Embryonic facial prominence (tissue), 1 donor: Measurements from ENCODE around the gene C6orf118.
A peak's percentile ranks its signal among the peaks of the same experiment; 100 is the strongest.

Source experiments
- DNase-seq: peaks from one replicate; pipeline ENCODE4 v3.0.0-alpha.2; 2016; ENCODE audit errors: extremely low spot score

Gene C6orf118

DNA sequence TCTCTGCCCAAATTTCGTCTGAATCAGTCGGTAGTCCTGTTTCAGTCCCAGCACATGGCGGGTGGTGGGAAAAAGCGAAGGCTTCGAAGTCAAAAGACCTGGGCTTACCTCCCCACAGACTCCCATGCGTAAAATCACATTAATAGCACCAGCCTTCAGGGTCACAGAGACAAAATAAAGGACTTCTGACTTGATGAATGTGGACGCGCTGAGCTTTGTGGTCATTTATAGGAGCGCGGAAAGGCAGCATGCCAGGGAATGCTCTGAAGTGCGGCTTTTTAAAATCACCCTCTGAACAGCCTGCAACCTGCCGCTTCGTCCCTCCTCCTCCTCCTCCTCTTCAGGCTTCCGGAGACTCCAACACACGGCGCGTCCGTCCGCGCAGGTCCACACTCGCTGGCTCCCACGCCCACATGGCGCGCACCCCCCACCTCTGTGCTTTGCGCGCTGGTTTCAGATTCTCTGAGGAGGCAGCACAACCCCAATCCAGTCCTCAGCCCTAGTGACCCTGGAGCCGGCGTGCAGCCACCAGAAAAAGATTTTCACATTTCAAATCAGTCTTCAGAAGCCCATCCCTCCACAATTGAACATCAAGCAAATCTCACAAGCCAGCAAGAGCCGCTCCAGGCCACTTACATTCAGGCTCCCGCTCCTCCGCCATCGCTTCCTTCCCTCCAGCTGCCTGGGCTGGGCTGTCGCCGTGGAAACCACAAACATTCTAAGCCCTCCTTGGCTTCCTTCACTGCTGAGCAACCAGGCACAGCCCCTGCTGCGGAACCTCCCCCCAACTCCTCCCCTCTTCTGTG is at the start of gene C6orf118:
C6orf118 (minus strand) TSS at position 680 of the 806 bp plus-strand sequence; CDS start at position 661, 19 bp downstream.
- peak; percentile 88 for DNase-seq

DNA sequence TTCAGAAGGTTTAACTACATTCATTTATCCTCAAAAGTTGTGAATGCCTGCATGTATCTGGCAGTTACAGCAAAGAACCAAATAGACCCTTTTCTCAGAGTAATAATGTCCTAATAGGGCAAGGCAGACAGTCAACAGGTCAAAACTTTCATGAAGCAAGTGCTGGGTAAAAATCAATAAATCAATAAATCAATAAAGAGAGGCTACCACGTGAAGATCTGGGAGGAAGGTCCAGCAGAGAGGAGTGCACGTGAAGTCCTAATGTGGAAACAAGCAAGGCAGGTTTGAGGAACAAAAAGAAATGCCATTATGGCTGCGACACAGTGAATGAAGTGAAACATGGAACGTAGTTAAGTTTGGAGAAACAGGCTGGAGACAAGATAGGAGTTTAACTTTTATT is 36.3 kb upstream of the C6orf118 start:
- no peak for DNase-seq

DNA sequence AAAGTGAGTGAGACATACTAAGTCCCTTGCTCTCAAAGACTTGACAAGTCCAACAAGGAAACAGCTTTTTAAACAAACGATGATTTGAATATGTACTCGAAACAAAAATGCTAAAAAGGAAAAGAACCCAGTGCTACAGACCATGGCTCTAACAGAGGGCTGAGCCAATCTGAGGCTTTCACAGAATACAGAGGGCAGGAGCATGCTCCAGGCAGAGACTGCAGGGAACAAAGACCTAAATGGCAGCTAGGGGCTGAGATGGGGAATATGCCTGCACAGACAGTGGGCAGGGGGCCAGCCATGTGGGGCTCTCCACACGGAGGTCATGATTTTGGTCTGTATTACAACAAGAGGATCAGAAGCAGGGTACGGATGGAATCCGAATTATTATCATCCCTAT is 31.1 kb upstream of the C6orf118 start:
- DNase-seq, result no peak

- DNase-seq, result no peak
These were observed 16.2 kb upstream of the C6orf118 start for GRCh38 chr6:165325609-165326008.

DNA sequence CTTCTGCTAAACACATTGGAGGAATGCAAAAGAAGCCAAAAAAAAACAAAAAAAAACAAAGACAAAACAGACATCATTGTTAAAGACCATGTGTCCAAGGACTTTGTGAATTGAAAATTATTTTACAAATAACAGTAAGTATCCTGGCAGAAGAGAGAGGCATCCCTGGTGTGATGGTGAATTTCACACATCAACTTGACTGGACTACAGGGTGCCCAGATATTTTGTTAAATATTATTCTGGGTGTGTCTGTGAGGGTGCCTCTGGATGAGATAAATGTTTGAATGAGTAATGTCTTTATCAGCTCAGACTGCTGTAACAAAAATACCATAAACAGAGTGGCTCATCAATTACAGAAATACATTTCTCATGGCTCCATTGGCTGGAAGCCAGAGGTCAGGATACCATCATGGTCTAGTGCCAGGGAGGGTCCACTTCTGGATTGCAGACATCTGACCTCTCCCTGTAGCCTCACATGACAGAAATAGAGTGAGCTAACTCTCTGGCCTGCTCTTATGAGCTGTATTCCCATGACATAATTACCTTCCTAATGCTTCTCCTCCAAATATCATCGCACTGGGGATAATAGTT is 12.2 kb upstream of the C6orf118 start:
- no peak for DNase-seq

DNA sequence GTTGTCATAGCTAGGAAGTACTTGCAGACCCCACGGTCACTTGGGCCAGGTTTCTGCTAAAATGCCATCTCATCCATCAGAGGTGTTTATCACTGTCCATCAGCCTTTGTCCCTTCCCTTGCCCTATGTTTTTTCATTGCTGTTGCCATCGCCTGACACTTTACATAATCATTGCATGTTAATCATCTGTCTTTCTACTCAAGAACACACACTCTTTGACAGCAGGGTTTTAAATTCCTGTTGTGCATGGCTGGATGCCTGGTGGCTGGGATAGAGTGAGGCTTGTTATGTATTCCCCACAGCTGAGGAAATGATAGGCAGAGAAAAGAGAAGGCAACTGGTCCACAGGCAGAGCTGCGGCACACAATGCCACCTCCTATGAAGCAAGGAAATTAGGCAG is 11.7 kb upstream of the C6orf118 start:
- no peak for DNase-seq

DNA sequence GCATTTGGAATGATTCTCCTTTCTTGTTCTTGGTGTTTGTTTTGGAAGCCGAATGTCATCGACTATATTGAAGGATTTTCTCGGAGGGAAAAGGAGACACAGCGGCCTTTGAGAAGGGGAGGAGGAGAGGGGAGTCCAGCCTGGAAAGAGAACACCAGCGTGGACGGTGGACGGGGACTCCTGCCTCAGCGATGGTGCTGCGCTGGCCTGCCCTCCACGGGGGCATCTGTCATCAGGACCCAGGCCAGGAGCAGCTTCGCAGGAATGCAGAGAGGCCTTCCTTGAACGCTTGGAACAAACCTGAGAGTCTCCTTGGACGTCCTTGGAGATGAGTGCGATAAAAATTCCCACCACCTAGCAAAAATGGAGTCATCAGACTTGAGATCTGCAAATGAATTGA is 8.3 kb upstream of the C6orf118 start:
- DNase-seq, result no peak

DNA sequence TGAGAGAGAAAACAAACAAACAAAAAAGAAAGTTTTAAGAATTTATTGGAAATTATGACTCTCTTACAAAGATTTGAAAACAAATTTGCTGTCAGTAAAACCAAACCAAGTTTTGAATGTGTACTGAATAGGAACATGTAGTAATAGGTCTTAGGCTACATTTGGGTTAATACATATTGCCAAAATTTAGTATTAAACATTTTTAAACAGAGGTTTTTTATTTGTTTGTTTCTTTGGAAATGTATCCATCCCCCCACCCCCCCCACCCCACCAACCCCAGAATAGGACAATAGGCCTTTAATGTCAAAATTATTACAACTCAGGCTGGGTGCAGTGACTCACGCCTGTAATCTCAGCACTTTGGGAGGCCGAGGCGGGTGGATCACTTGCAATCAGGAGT is 2.5 kb downstream of the C6orf118 start:
- DNase-seq, result no peak

GRCh38 chr6:165301372-165302246 is 7.8 kb downstream of the C6orf118 start:
- DNase-seq, result no peak

DNA sequence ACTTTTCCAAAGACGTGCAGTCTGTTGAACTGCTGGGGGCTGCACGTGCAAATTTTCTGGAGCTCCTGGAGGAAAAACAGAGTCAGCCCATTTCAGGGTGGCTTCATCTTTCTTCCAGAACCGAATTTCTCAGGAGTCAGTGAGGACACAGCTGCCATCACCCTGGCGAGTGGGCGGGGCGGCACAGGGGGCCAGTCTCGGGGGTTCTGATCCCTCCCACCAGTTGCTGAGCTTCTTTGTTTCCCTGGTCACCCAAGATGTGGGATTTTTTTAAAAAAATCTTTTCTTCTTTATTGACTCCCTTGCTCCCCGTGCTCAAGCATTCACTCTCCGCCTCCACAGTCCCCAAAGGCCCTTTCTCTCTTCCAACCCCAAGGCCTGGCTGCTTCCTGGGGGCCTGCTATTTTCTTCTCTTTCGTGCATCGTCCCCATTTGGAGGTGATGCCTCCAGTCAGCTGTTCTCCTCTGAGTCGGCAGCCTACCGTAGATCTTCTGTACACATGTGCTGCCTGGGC is 8.9 kb downstream of the C6orf118 start:
- no peak for DNase-seq

- DNase-seq, result no peak
These were observed 10.5 kb downstream of the C6orf118 start for GRCh38 chr6:165298875-165299274.

GRCh38 chr6:165298402-165298801 is 11.0 kb downstream of the C6orf118 start:
- no peak for DNase-seq

GRCh38 chr6:165292657-165293056 is 16.7 kb downstream of the C6orf118 start:
- no peak for DNase-seq

DNA sequence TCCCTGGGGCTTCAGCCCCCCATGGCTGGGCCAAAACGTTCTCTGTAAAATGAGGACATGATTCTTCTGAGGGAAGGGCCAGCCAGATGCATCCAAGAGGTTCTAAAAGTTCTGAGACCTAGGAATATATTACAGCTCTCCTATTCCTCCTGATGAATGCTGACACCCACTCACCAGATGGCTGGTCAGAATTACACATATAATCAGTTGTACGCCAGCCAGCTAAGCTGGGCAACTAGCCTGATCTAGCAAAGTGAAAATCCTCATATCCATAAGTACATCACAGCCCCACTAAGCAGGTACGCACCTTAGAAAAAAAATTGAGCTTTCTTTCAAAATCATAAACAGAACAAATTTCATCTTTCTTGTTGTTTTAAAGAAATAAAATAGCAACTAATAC is 34.8 kb downstream of the C6orf118 start:
- DNase-seq, result no peak

DNA sequence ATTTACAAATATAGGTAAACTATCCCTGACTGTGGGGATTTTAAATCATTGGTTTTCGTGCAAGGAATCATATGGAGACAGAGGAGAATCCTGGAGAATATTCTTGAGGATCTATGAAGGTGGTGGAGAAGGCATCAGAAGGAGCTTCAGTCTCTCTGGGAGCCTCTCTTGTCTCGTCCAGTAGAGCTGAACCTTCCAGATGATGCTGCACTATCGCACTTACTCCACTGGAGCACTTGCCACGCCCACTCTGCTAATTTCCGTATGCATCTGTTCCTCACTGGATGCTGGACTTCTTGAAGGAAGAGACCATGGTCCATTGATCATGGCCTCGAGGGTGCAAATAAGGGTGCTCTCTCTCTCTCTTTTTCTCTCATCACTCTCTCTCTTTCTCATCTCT is 36.8 kb downstream of the C6orf118 start:
- no peak for DNase-seq

DNA sequence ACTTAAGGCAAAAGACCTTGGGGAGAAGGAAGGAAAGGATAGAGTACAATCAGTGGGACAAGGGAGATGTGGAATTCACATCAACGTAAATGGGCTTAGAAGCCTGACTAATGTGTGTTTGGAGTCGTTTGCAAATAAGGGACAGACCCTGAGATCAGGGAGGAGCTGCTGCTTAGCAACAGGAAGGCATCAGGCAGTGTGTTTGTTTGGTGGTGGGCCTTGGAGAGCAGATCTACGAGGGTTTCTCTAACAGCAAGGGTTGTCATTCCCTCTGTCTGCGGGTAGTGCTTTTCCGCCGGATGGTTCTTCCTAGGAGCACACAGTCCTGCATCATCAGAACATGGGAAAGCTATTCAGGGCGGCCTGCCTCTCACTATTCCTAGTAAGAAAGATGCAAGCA is 40.4 kb downstream of the C6orf118 start:
- no peak for DNase-seq

DNA sequence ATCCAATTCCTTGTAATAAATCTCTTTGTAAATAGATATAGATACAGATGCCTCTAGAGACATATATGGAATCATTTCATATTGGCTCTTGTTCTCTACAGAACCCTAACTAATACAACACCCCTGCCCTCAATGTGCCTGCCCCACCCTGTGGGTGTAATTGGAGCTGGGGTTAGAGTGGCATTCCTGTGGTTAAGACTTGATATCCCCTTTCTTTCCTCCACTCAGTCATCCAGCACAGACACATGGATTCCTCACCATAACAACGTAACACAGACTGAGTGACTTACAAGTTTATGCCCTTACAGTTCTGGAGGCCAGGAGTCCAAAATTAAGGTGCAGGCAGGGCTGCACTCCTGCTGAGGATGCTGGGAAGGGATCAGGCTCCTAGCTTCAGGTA is 42.8 kb downstream of the C6orf118 start:
- no peak for DNase-seq

GRCh38 chr6:165266191-165266590 is 43.2 kb downstream of the C6orf118 start:
- no peak for DNase-seq

DNA sequence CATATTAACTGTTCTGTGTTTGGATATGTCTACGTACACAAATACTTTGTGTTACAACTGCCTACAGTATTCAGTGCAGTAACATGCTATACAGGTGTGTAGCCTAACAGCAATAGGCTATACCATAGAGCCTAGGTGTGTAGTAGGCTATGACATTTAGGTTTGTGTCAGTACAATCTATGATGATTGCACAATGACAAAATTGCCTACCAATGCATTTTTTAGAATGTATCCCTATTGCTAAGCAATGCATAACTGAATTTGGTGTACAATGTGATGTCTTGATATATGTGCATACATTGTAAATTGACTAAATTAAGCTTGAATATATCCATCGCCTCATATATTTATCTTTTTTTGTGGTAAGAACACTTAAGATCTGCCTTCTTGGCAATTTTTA is 48.9 kb downstream of the C6orf118 start:
- no peak for DNase-seq

DNA sequence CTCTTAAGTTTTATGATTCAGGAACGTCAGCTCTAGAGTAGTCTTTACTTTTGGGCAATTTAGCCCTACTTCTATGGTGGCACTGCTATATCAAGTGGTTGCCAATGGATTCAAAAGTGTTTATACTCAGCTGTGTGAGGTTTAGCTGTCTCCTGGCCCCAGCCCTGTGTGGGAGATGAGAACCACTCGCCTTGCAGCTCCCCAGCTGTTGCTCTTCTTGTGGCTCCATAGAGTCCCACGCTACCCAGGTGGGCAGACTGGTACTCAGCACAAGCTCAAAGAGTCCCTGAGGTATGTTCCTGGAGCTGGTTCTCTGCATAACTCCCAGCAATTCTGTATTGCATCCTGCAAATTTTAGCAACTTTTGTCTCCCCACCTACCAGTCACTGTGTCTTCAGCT is 59.6 kb downstream of the C6orf118 start:
- DNase-seq, result no peak

- no peak for DNase-seq
These were observed 63.7 kb downstream of the C6orf118 start for GRCh38 chr6:165245701-165246100.

DNA sequence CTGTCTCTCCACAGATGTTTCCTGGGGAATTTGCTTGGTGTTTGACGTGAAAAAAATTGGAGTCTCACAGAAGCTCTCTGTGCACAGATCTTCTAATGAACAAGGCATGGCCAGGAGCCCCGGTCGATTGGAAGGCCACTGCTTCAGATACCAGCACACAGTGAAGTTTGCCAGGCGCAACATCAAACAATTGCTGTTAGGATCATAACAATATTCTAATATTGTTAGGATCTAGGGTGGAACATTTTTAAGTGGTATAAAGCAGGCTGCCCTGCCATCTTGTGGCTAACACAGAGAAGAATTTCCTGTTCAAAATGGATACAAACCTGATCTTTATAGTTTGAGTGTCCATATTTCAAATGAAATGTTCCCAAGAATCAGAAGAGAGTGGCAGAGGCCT is 64.1 kb downstream of the C6orf118 start:
- DNase-seq, result no peak
